A549 (cell line): ENCODE results near the gene NXPH1.

ENCODE experiments used
- E2F6 ChIP-seq: IDR thresholded peaks from 2 replicates; pipeline ENCODE4 v1.6.1; 2012; ENCODE audit warnings: low read depth, borderline replicate concordance
- HDAC2 ChIP-seq: fragments of 200-600 bp; sonication (generic); IDR thresholded peaks from 2 replicates; pipeline ENCODE4 v1.6.1; 2016
- KDM1A ChIP-seq: fragments of 200-600 bp; sonication (generic); IDR thresholded peaks from 2 replicates; pipeline ENCODE4 v1.6.1; 2016; ENCODE audit warnings: low read depth, mild to moderate bottlenecking
- PHF8 ChIP-seq: fragments of 200-600 bp; sonication (generic); IDR thresholded peaks from 2 replicates; pipeline ENCODE4 v1.6.1; 2016; ENCODE audit warnings: low read depth, mild to moderate bottlenecking, antibody characterized with exemption, moderate library complexity, borderline replicate concordance
- RNF2 ChIP-seq: fragments of 200-600 bp; sonication (generic); IDR thresholded peaks from 2 replicates; pipeline ENCODE4 v1.6.1; 2016; ENCODE audit warnings: low read depth, mild to moderate bottlenecking, antibody characterized with exemption, moderate library complexity, borderline replicate concordance
- USF2 ChIP-seq: fragments of 450-650 bp; IDR thresholded peaks from 2 replicates; pipeline ENCODE4 v1.6.1; 2014; ENCODE audit warnings: antibody characterized with exemption
- ZSCAN20 ChIP-seq: fragments of 250-450 bp; sonication (Bioruptor Pico); IDR thresholded peaks from 2 replicates; pipeline ENCODE4 v1.8.0; 2022; ENCODE audit warnings: mild to moderate bottlenecking, moderate library complexity
- TF ChIP-seq, protein P1 (sequence below): fragments of >200 bp; sonication (Bioruptor Twin); formaldehyde crosslinking; IDR thresholded peaks from 3 replicates; pipeline ENCODE4 v1.5.1; 2016

GRCh38 chr7:8783229-8783628 lies 349.8 kb downstream of the NXPH1 start:
- no peak for TF ChIP-seq RNF2
- TF ChIP-seq KDM1A = no peak
- no peak for TF ChIP-seq PHF8
- TF ChIP-seq ZSCAN20 (CRISPR knock-in tag) = no peak
- TF ChIP-seq, protein P1, sequence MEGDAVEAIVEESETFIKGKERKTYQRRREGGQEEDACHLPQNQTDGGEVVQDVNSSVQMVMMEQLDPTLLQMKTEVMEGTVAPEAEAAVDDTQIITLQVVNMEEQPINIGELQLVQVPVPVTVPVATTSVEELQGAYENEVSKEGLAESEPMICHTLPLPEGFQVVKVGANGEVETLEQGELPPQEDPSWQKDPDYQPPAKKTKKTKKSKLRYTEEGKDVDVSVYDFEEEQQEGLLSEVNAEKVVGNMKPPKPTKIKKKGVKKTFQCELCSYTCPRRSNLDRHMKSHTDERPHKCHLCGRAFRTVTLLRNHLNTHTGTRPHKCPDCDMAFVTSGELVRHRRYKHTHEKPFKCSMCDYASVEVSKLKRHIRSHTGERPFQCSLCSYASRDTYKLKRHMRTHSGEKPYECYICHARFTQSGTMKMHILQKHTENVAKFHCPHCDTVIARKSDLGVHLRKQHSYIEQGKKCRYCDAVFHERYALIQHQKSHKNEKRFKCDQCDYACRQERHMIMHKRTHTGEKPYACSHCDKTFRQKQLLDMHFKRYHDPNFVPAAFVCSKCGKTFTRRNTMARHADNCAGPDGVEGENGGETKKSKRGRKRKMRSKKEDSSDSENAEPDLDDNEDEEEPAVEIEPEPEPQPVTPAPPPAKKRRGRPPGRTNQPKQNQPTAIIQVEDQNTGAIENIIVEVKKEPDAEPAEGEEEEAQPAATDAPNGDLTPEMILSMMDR = no peak
- TF ChIP-seq HDAC2 = no peak
- TF ChIP-seq E2F6 = no peak
- no peak for TF ChIP-seq USF2
